Heart right ventricle (tissue), 16 donors: Measurements from ENCODE around the gene ATP6V1B1. TPM values are rescaled to one million over a fixed set of nuclear protein-coding genes. Genes with fewer than 3 reads are reported as not detected.

Experiments
- ATAC-seq, 8 donors: fragments of 200-7000 bp; cut with Tn5 transposase; one replicate each; pipeline ENCODE4 v1.9.1; 2020; ENCODE audit warnings: mild to moderate bottlenecking in 8 of 8, moderate library complexity in 8 of 8, moderate number of reproducible peaks in 1 of 8
- DNase-seq, 2 donors: peaks; one replicate each; pipeline ENCODE4 v3.0.0-alpha.2; 2020
- H3K27ac ChIP-seq, 10 donors: fragments of 200-600 bp; sonication (generic) in 2 of 10; one replicate each; pipeline versions ENCODE4 v1.5.0 to v1.8.0; 2020 to 2022; ENCODE audit warnings: mild to moderate bottlenecking in 3 of 10
- H3K27me3 ChIP-seq, 7 donors: fragments of 200-600 bp; one replicate each; pipeline ENCODE4 v1.8.0; 2021 to 2022; ENCODE audit warnings: mild to moderate bottlenecking in 2 of 7
- H3K36me3 ChIP-seq, 9 donors: fragments of 200-600 bp; sonication (generic) in 1 of 9; one replicate each; pipeline versions ENCODE4 v1.5.0 to v1.8.0; 2020 to 2022; ENCODE audit warnings: mild to moderate bottlenecking in 2 of 9
- H3K4me1 ChIP-seq, 9 donors: fragments of 200-600 bp; sonication (generic) in 1 of 9; one replicate each; pipeline versions ENCODE4 v1.5.0 to v1.8.0; 2020 to 2022; ENCODE audit warnings: mild to moderate bottlenecking in 4 of 9
- H3K4me3 ChIP-seq, 10 donors: fragments of 200-600 bp; sonication (generic) in 2 of 10; one replicate each; pipeline versions ENCODE4 v1.5.0 to v1.8.0; 2020 to 2022; ENCODE audit warnings: mild to moderate bottlenecking in 7 of 10, moderate library complexity in 2 of 10
- H3K9me3 ChIP-seq, 11 donors: fragments of 200-600 bp in 10 of 11; sonication (generic) in 2 of 11; one replicate each; pipeline versions ENCODE4 v1.5.0 to v1.8.0; 2013 to 2022; ENCODE audit warnings: mild to moderate bottlenecking in 2 of 11, control low read depth in 1 of 11, moderate library complexity in 1 of 11
- WGBS, 2 donors: extraction: QIAGEN DNeasy Blood & Tissue Kit; methylation state at CpG; one replicate each; pipeline ENCODE4 v1.1.7; 2013; ENCODE audit warnings: inconsistent platforms in 1 of 2; 5-methylcytosine and 5-hydroxymethylcytosine counted together
- intact Hi-C, 10 donors: fragments of 100-400 bp; cut with DNase I; formaldehyde crosslinking; loops; one replicate each; pipeline versions ENCODE4 v1.11.1 to v1.14.2; 2022
- polyA plus RNA-seq, 2 donors: library from polyadenylated mRNA; stranded (reverse); fragments of 200-250 nt; gene quantifications; one replicate each; pipeline ENCODE4 v1.2.3, GENCODE V29; 2013
- total RNA-seq, 10 donors: library from RNA; stranded (reverse); fragmentation: NEBNext Ultra II Directional in 3 of 10; extraction: Animal tissue kit (Norgen Biotek cat#: 25700) in 3 of 10; gene quantifications; one replicate each; pipeline versions ENCODE4 v1.2.1 to v1.2.4, GENCODE V29; 2021 to 2023
- TF ChIP-seq, protein P1 (sequence below), 9 donors: fragments of 200-600 bp; sonication (generic) in 2 of 9; IDR thresholded peaks; one replicate each; pipeline versions ENCODE4 v1.5.0 to v1.8.0; 2021 to 2022; ENCODE audit warnings: antibody characterized with exemption in 9 of 9, mild to moderate bottlenecking in 5 of 9, moderate library complexity in 1 of 9
- donor health status: Arrhythmogenic right ventricular cardiomyopathy.
- donor health status: ischemic (EF 13 %, LVEDD 7.1; RV severe dilation, severe dysfunction).
- donor health status: healthy with polysubstance abuse.
- donor health status: DM: no; HTN: yes; CAD: no.
- donor health status: DM: no; HTN: no; CAD: no.
- donor health status: ischemic (EF 25% LVEDD 6.9; RV normal size, moderate dysfunction).
- donor health status: ischemic (EF 25% LVEDD 5.7; RV mildly dilated, moderate dysfunction).
- donor health status: healthy.
- donor health status: DM: yes; HTN: yes; CAD: no.
- donor health status: Ischemic cardiomyopathy.
- donor health status: ischemic (EF 35%, LVEDD 5.7; RV mildly dilated, moderate dysfunction).
- donor health status: nonischemic (EF 11% LVEDD 7.7; RV severe dilation, severe dysfunction).
- donor health status: DM: yes; HTN: yes; CAD: no.
- donor health status: PGD.
- donor health status: ischemic (EF 29% LVEDD 5.4; RV normal size, mild dysfunction).
- donor health status: nonischemic (EF 23%, LVEDD 6.1; RV moderate dilation, normal function).

Gene ATP6V1B1
- total and polyA plus RNA-seq, 12 donors: 0.28 to 6.4 (median 0.88) TPM; not detected in 4

DNA sequence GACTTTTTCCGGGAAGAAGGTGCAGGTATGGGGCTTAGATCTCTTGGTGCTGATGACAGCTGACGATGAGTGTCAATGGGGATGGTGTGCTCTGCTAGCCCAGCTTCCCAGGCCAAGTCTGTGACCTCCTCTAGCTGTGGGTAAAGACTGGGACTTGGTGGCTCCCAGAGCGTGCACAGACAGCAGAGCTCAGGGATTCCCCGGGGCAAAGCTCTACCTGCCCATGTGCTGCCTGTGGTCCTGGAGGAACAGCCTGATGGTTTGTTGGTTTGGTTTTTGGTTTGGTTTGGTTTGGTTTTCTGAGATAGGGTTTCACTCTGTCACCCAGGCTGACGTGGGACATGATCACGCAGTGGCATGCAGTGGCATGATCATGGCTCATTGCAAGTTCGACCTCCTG is 19.2 kb downstream of the ATP6V1B1 start:
- H3K27ac ChIP-seq: no peak overlapping the region
- H3K36me3 ChIP-seq: no peaks in the 10 kb centered on the region
- no peak for ATAC-seq
- TF ChIP-seq, protein P1, sequence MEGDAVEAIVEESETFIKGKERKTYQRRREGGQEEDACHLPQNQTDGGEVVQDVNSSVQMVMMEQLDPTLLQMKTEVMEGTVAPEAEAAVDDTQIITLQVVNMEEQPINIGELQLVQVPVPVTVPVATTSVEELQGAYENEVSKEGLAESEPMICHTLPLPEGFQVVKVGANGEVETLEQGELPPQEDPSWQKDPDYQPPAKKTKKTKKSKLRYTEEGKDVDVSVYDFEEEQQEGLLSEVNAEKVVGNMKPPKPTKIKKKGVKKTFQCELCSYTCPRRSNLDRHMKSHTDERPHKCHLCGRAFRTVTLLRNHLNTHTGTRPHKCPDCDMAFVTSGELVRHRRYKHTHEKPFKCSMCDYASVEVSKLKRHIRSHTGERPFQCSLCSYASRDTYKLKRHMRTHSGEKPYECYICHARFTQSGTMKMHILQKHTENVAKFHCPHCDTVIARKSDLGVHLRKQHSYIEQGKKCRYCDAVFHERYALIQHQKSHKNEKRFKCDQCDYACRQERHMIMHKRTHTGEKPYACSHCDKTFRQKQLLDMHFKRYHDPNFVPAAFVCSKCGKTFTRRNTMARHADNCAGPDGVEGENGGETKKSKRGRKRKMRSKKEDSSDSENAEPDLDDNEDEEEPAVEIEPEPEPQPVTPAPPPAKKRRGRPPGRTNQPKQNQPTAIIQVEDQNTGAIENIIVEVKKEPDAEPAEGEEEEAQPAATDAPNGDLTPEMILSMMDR (IDR thresholded peaks at IDR 0.05): no peak
- H3K4me3 ChIP-seq: no peak overlapping the region
- intact Hi-C loops: no loop called here
- DNase-seq: no peak
- no peaks in the 10 kb centered on the region for H3K9me3 ChIP-seq
- no peaks in the 10 kb centered on the region for H3K4me1 ChIP-seq
- peaks cover 0 to 58% (median 30%) of the 10 kb centered on the region in 7 donors for H3K27me3 ChIP-seq
- WGBS, 2 donors: 80 to 86% methylated on average over 7 of the region's 7 CpGs

DNA sequence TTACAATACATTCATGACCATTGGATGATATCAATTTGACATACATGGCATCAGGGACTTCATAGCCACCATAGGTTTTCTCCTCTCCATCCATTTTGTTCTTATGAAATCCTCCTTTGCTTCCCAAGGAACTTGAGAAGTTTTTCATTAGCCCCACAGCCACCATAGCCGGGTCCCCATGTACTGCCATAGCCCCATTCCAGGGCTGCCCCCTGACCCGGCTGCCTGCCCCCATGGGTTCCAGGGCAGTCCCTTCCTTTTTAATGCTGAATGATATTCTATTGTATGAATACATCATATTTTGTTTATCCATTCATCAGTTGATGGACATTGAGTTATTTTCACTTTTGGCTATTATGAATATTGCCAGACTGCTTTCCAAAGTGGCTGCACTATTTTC is 20.4 kb downstream of the ATP6V1B1 start:
- H3K27me3 ChIP-seq: peaks cover 0 to 58% (median 30%) of the 10 kb centered on the region in 7 donors

DNA sequence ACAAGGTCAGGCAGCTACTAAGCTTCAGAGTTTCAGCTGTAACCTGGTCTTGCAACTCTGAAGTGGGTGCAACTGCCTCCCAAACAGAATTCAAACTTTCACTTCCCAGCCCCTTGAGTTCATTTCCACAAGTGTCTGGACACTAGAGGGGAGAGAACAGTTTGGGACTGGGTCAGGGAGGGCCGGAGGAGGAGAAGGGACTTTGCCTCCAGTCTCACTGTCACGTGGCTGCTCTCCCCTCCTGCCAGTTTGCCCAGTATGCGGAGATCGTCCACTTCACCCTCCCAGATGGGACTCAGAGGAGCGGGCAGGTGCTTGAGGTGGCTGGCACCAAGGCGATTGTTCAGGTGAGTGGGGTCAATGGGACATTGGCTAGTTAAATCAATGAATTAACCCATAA is 22.1 kb downstream of the ATP6V1B1 start:
- H3K9me3 ChIP-seq: no peaks in the 10 kb centered on the region
- ATAC-seq (no peak), DNase-seq (no peak)
- no peak overlapping the region for H3K27ac ChIP-seq
- H3K4me3 ChIP-seq: no peak overlapping the region
- peaks cover 0 to 48% (median 36%) of the 10 kb centered on the region in 7 donors for H3K27me3 ChIP-seq
- H3K36me3 ChIP-seq: no peaks in the 10 kb centered on the region
- TF ChIP-seq, protein P1 (IDR thresholded peaks at IDR 0.05): no peak
- no peaks in the 10 kb centered on the region for H3K4me1 ChIP-seq
- 76 to 82% methylated on average over 6 of the region's 6 CpGs for WGBS, 2 donors
- intact Hi-C loops: no loop called here

More for the DNA sequence above, 20.4 kb downstream of the ATP6V1B1 start:
- WGBS, 2 donors: 93 to 97% methylated on average over 2 of the region's 2 CpGs
- intact Hi-C loops: no loop called here
- ATAC-seq: no peak
- Histone ChIP-seq H3K4me1 (no peaks in the 10 kb centered on the region), H3K4me3 (no peak overlapping the region), H3K36me3 (no peaks in the 10 kb centered on the region), H3K27ac (no peak overlapping the region), H3K9me3 (no peaks in the 10 kb centered on the region)
- DNase-seq: no peak
- TF ChIP-seq, protein P1 (IDR thresholded peaks at IDR 0.05): no peak

DNA sequence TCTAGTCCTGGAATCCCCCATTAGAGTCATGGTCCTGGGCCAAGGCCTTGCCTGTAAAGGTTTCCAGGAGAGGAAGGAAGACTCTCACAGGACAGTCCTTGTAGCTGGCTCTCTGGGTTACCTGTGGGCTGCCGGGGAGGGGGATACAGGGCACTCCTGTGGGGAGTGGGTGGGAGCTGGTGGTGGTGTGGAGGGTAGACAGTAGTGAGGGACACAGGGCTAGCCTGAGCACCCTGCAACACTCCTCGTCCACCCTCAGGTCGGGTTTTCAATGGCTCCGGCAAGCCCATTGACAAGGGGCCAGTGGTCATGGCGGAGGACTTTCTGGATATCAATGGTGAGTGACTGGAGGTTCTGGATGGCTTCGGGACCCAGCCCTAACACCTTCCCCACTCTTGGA is 23.1 kb downstream of the ATP6V1B1 start:
- WGBS, 2 donors: 93 to 98% methylated on average over 6 of the region's 6 CpGs
- TF ChIP-seq, protein P1 (IDR thresholded peaks at IDR 0.05): no peak
- H3K4me3 ChIP-seq: no peak overlapping the region
- H3K27me3 ChIP-seq: peaks cover 0 to 48% (median 38%) of the 10 kb centered on the region in 7 donors
- H3K9me3 ChIP-seq: no peaks in the 10 kb centered on the region
- H3K27ac ChIP-seq: no peak overlapping the region
- intact Hi-C loops: no loop called here
- DNase-seq (no peak), ATAC-seq (no peak)
- no peaks in the 10 kb centered on the region for H3K4me1 ChIP-seq
- H3K36me3 ChIP-seq: no peaks in the 10 kb centered on the region
